Measurements from ENCODE around the gene CD93.

DNA sequence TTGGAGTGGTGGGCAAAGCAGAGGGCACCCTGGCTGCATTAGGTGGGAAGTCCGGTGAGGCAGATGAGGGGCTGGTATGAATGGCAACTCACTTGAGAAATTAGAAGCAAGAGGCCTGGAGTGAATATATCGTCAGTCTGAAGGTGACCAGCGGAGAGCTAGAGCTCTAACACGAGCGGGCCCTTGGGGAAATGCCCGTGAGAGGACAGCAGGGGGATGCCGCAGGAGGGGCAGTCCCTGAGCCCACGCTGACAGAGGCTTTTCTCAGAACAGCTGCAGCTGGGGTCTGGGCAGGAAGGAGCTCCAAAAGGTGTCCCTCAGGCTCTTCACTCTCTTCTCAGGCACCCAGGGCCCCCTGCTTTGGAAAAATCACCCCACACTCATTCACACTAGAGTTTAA, 32.0 kb upstream of the CD93 start:
- TF ChIP-seq, protein P1, sequence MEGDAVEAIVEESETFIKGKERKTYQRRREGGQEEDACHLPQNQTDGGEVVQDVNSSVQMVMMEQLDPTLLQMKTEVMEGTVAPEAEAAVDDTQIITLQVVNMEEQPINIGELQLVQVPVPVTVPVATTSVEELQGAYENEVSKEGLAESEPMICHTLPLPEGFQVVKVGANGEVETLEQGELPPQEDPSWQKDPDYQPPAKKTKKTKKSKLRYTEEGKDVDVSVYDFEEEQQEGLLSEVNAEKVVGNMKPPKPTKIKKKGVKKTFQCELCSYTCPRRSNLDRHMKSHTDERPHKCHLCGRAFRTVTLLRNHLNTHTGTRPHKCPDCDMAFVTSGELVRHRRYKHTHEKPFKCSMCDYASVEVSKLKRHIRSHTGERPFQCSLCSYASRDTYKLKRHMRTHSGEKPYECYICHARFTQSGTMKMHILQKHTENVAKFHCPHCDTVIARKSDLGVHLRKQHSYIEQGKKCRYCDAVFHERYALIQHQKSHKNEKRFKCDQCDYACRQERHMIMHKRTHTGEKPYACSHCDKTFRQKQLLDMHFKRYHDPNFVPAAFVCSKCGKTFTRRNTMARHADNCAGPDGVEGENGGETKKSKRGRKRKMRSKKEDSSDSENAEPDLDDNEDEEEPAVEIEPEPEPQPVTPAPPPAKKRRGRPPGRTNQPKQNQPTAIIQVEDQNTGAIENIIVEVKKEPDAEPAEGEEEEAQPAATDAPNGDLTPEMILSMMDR (IDR thresholded peaks at IDR 0.05): no peak
- no peak for TF ChIP-seq POLR2A (IDR thresholded peaks at IDR 0.05)
